Measurements from ENCODE around the gene ZP1. TPM values are rescaled to one million over a fixed set of nuclear protein-coding genes. Genes with fewer than 3 reads are reported as not detected.

Gene ZP1
- total and polyA plus RNA-seq, 2 of the 13 experiments (the other 11 are each of a cell fraction or from before 2014, with no cell fraction given): 0.16 TPM; not detected in 1

- Histone ChIP-seq H3K9me3 (ENCODE audit: low read length) (no peaks in the 10 kb centered on the region), H3K9ac (ENCODE audit: insufficient read depth, low read depth, low read length) (peak within 1 kb of the TSS; percentile 86), H3K36me3 (replicated peaks in 1 of 2; ENCODE audit: control insufficient read depth in 1 of 2, insufficient read depth in 2 of 2, low read length in 2 of 2) (peaks cover 2 to 4% of the 10 kb centered on the region in 2 experiments; a peak in 3 of 5 replicates), H4K20me1 (ENCODE audit: insufficient read depth, low read length) (peaks cover 13% of the 10 kb centered on the region; the same call in 1 of the 2 replicates), H2AFZ (ENCODE audit: low read length) (peak within 1 kb of the TSS; percentile 75), H3K27ac (ENCODE audit: extremely low read length, insufficient read depth, low read length) (peak within 1 kb of the TSS; percentile 68), H3K4me3 (replicated peaks in 1 of 3; ENCODE audit: insufficient read depth in 1 of 3, low read depth in 2 of 3, low read length in 3 of 3) (peak within 1 kb of the TSS; percentile 80 to 97 (median 88)), H3K4me1 (ENCODE audit: insufficient read depth, low read length) (peaks cover 41% of the 10 kb centered on the region), H3K4me2 (ENCODE audit: low read depth, low read length) (peak within 1 kb of the TSS; percentile 86), H3K27me3 (ENCODE audit: control insufficient read depth in 1 of 2, insufficient read depth in 2 of 2, low read length in 2 of 2) (no peaks in the 10 kb centered on the region; a peak in 1 of 5 replicates), H3K79me2 (ENCODE audit: insufficient read depth, low read length) (peaks cover 44% of the 10 kb centered on the region)
- FAIRE-seq (peak; percentile 72), ATAC-seq (peak; percentile 46), DNase-seq (ENCODE audit: low spot score) (peak; percentile 86)
- TSS peak; percentile 70 for BruUV-seq (replicated peaks)
- ChIA-PET CTCF (ENCODE audit: low intra/inter-chr PET ratio, low total read pairs) (no interaction called here), POLR2A (interaction anchor here (1.0 to 1.2 kb wide), 3 partner anchors 13 to 39 kb away, joined by 3 to 4 read pairs (median 4); partner anchors contain the start of gene PTGDR2)
- 8% methylated on average over 23 of the region's 57 CpGs for WGBS (ENCODE audit: low lambda C conversion rate)
- intact Hi-C loops (cut with micrococcal nuclease; ENCODE audit: unreplicated experiment) (no loop called here), in situ Hi-C loops (cut with HindIII; ENCODE audit: extremely low pct_ligation_motif_present, low pct_unique_long_range_greater_than_20kb) (no loop called here)
- TF ChIP-seq ZNF770 (CRISPR knock-in tag; IDR thresholded peaks at IDR 0.05) (no peak), ZNF264 (CRISPR knock-in tag; IDR thresholded peaks at IDR 0.05) (peak; percentile 63; the same call in 1 of the 2 replicates), RNF219 (CRISPR knock-in tag; IDR thresholded peaks at IDR 0.05) (no peak), MAF1 (CRISPR knock-in tag; IDR thresholded peaks at IDR 0.05; ENCODE audit: borderline replicate concordance) (peak; percentile 68; the same call in 1 of the 2 replicates), ZFP82 (CRISPR knock-in tag; IDR thresholded peaks at IDR 0.05; ENCODE audit: borderline replicate concordance) (no peak), ZFYVE20 (CRISPR knock-in tag; IDR thresholded peaks at IDR 0.05; ENCODE audit: borderline replicate concordance, low read depth) (no peak), ZXDC (CRISPR knock-in tag; IDR thresholded peaks at IDR 0.05) (no peak), ZNF460 (CRISPR knock-in tag; IDR thresholded peaks at IDR 0.05; ENCODE audit: borderline replicate concordance) (no peak), ZBTB44 (CRISPR knock-in tag; IDR thresholded peaks at IDR 0.05) (0 out of 2 replicates have a peak, but pooled peaks have one; percentile 18), PAWR (CRISPR knock-in tag; IDR thresholded peaks at IDR 0.05; ENCODE audit: borderline replicate concordance) (no peak)
Observed at GRCh38 chr11:60841797-60842667, 25.3 kb upstream of the ZP1 start, which contains the start of gene CCDC86. Gene CCDC86 (plus strand): TSS chr11:60842113. CDS start chr11:60842125, 12 bp downstream.
